ENCODE results near the gene HNRNPA1L2.

HNRNPA1L2 gene

GRCh38 chr13:52638666-52639328 lies 3.4 kb upstream of the HNRNPA1L2 start:
- Histone ChIP-seq H3K27me3 (replicated peaks; ENCODE audit: insufficient read depth, low read length) (no peaks in the 10 kb centered on the region), H2AFZ (ENCODE audit: low read length) (no peak overlapping the region), H3K4me1 (ENCODE audit: low read length) (no peaks in the 10 kb centered on the region), H3K79me2 (ENCODE audit: low read length) (no peaks in the 10 kb centered on the region), H3K9me2 (replicated peaks; ENCODE audit: insufficient read depth, low read length) (no peaks in the 10 kb centered on the region), H3F3A (ENCODE audit: insufficient read depth, low read length) (no peaks in the 10 kb centered on the region), H3K27ac (ENCODE audit: low read length) (no peak overlapping the region), H3K4me2 (ENCODE audit: low read depth, low read length) (no peak overlapping the region), H3K9ac (ENCODE audit: low read length) (no peak overlapping the region), H3K36me3 (replicated peaks; ENCODE audit: insufficient read depth, low read length) (no peaks in the 10 kb centered on the region), H4K20me1 (ENCODE audit: insufficient read depth, low read length) (no peaks in the 10 kb centered on the region), H3K4me3 (ENCODE audit: low read length) (no peak overlapping the region), H3K9me3 (replicated peaks; ENCODE audit: insufficient read depth, low read length) (no peaks in the 10 kb centered on the region)
- no peak for DNase-seq
- TF ChIP-seq EZH2 (optimal IDR thresholded peaks at IDR 0.05; ENCODE audit: low read depth, low read length), result no peak
- TF ChIP-seq CTCF (IDR thresholded peaks at IDR 0.05; ENCODE audit: low read length), result no peak

GRCh38 chr13:52644108-52644507 lies 1.9 kb downstream of the HNRNPA1L2 start:
- no peak overlapping the region for H3K4me2 ChIP-seq (ENCODE audit: low read depth, low read length)
- H4K20me1 ChIP-seq (ENCODE audit: insufficient read depth, low read length), result no peaks in the 10 kb centered on the region
- no peaks in the 10 kb centered on the region for H3K4me1 ChIP-seq (ENCODE audit: low read length)
- H3K4me3 ChIP-seq (ENCODE audit: low read length), result no peak overlapping the region
- H3K36me3 ChIP-seq (replicated peaks; ENCODE audit: insufficient read depth, low read length), result no peaks in the 10 kb centered on the region
- H3K9me2 ChIP-seq (replicated peaks; ENCODE audit: insufficient read depth, low read length), result no peaks in the 10 kb centered on the region
- TF ChIP-seq EZH2 (optimal IDR thresholded peaks at IDR 0.05; ENCODE audit: low read depth, low read length) (no peak), CTCF (IDR thresholded peaks at IDR 0.05; ENCODE audit: low read length) (no peak), EZH2phosphoT487 (IDR thresholded peaks at IDR 0.05; ENCODE audit: low read length) (no peak)
- no peaks in the 10 kb centered on the region for H3K9me3 ChIP-seq (replicated peaks; ENCODE audit: insufficient read depth, low read length)
- no peak overlapping the region for H3K27ac ChIP-seq (ENCODE audit: low read length)
- H3K9ac ChIP-seq (ENCODE audit: low read length), result no peak overlapping the region
- no peaks in the 10 kb centered on the region for H3K27me3 ChIP-seq (replicated peaks; ENCODE audit: insufficient read depth, low read length)
- H3K79me2 ChIP-seq (ENCODE audit: low read length), result no peaks in the 10 kb centered on the region
- no peak overlapping the region for H2AFZ ChIP-seq (ENCODE audit: low read length)
- no peaks in the 10 kb centered on the region for H3F3A ChIP-seq (ENCODE audit: insufficient read depth, low read length)
- DNase-seq, result no peak

GRCh38 chr13:52646967-52647366 lies 4.7 kb downstream of the HNRNPA1L2 start:
- no peak overlapping the region for H3K27ac ChIP-seq (ENCODE audit: low read length)
- H3F3A ChIP-seq (ENCODE audit: insufficient read depth, low read length), result no peaks in the 10 kb centered on the region
- H2AFZ ChIP-seq (ENCODE audit: low read length), result no peak overlapping the region
- H3K79me2 ChIP-seq (ENCODE audit: low read length), result peaks cover 10% of the 10 kb centered on the region
- no peaks in the 10 kb centered on the region for H3K9me2 ChIP-seq (replicated peaks; ENCODE audit: insufficient read depth, low read length)
- no peaks in the 10 kb centered on the region for H3K9me3 ChIP-seq (replicated peaks; ENCODE audit: insufficient read depth, low read length)
- H3K4me1 ChIP-seq (ENCODE audit: low read length), result 0 out of 2 replicates have a peak, but pooled peaks cover 4% of the 10 kb centered on the region
- TF ChIP-seq EZH2 (optimal IDR thresholded peaks at IDR 0.05; ENCODE audit: low read depth, low read length), result no peak
- no peak overlapping the region for H3K4me2 ChIP-seq (ENCODE audit: low read depth, low read length)
- no peaks in the 10 kb centered on the region for H3K27me3 ChIP-seq (replicated peaks; ENCODE audit: insufficient read depth, low read length)
- no peak overlapping the region for H3K9ac ChIP-seq (ENCODE audit: low read length)
- DNase-seq, result no peak
- no peaks in the 10 kb centered on the region for H4K20me1 ChIP-seq (ENCODE audit: insufficient read depth, low read length)
- H3K36me3 ChIP-seq (replicated peaks; ENCODE audit: insufficient read depth, low read length), result no peaks in the 10 kb centered on the region
- no peak overlapping the region for H3K4me3 ChIP-seq (ENCODE audit: low read length)

GRCh38 chr13:52650731-52651130 lies 8.5 kb downstream of the HNRNPA1L2 start:
- H3F3A ChIP-seq (ENCODE audit: insufficient read depth, low read length), result no peaks in the 10 kb centered on the region
- H3K27me3 ChIP-seq (replicated peaks; ENCODE audit: insufficient read depth, low read length), result no peaks in the 10 kb centered on the region
- no peaks in the 10 kb centered on the region for H3K9me2 ChIP-seq (replicated peaks; ENCODE audit: insufficient read depth, low read length)
- no peak overlapping the region for H2AFZ ChIP-seq (ENCODE audit: low read length)
- TF ChIP-seq EZH2 (optimal IDR thresholded peaks at IDR 0.05; ENCODE audit: low read depth, low read length), result no peak
- TF ChIP-seq CTCF (IDR thresholded peaks at IDR 0.05; ENCODE audit: low read length), result no peak
- TF ChIP-seq EZH2phosphoT487 (IDR thresholded peaks at IDR 0.05; ENCODE audit: low read length), result no peak
- H3K36me3 ChIP-seq (replicated peaks; ENCODE audit: insufficient read depth, low read length), result no peaks in the 10 kb centered on the region
- H3K9ac ChIP-seq (ENCODE audit: low read length), result no peak overlapping the region
- H4K20me1 ChIP-seq (ENCODE audit: insufficient read depth, low read length), result no peaks in the 10 kb centered on the region
- no peaks in the 10 kb centered on the region for H3K9me3 ChIP-seq (replicated peaks; ENCODE audit: insufficient read depth, low read length)
- DNase-seq, result no peak
- peaks cover 38% of the 10 kb centered on the region for H3K79me2 ChIP-seq (ENCODE audit: low read length)
- no peak overlapping the region for H3K27ac ChIP-seq (ENCODE audit: low read length)
- H3K4me3 ChIP-seq (ENCODE audit: low read length), result no peak overlapping the region
- H3K4me1 ChIP-seq (ENCODE audit: low read length), result 0 out of 2 replicates have a peak, but pooled peaks cover 4% of the 10 kb centered on the region
- H3K4me2 ChIP-seq (ENCODE audit: low read depth, low read length), result peak overlapping the region; percentile 43; the same call in 1 of the 2 replicates

All from MM.1S (cell line).